Glutamatergic neuron (in vitro differentiated cells): ENCODE results near the gene WWP2. TPM values are rescaled to one million over a fixed set of nuclear protein-coding genes. Genes with fewer than 3 reads are reported as not detected.
"Not testable (repeated sequence)": the region's sequence is repeated elsewhere in the genome, so short reads cannot be mapped to it uniquely, and the experiment has no call there.

Experiments used
- DNase-seq: peaks from one replicate; pipeline ENCODE4 v3.0.0; 2022
- H3K27ac Mint-ChIP-seq: one replicate; pipeline ENCODE4 v1.8.0; 2020; ENCODE audit warnings: mild to moderate bottlenecking, mixed read lengths, inconsistent platforms; ENCODE audit not compliant: unreplicated experiment
- H3K27me3 Mint-ChIP-seq: one replicate; pipeline ENCODE4 v1.8.0; 2020; ENCODE audit warnings: mild to moderate bottlenecking, moderate library complexity, mixed read lengths, inconsistent platforms; ENCODE audit not compliant: unreplicated experiment
- H3K36me3 Mint-ChIP-seq: one replicate; pipeline ENCODE4 v1.8.0; 2020; ENCODE audit warnings: mild to moderate bottlenecking, mixed read lengths, inconsistent platforms; ENCODE audit not compliant: unreplicated experiment
- H3K4me1 Mint-ChIP-seq: one replicate; pipeline ENCODE4 v1.8.0; 2020; ENCODE audit warnings: mild to moderate bottlenecking, low read depth, mixed read lengths, inconsistent platforms; ENCODE audit not compliant: unreplicated experiment
- H3K4me3 Mint-ChIP-seq: one replicate; pipeline ENCODE4 v1.8.0; 2020; ENCODE audit warnings: mild to moderate bottlenecking, mixed read lengths, inconsistent platforms; ENCODE audit not compliant: unreplicated experiment
- H3K9me3 Mint-ChIP-seq: one replicate; pipeline ENCODE4 v1.8.0; 2020; ENCODE audit warnings: mild to moderate bottlenecking, moderate library complexity, mixed read lengths, inconsistent platforms; ENCODE audit not compliant: unreplicated experiment
- total RNA-seq: library from RNA; stranded (reverse); fragmentation: NEBNext Ultra II Directional; extraction: Animal tissue kit (Norgen Biotek cat#: 25700); gene quantifications from one replicate; pipeline ENCODE4 v1.2.1, GENCODE V29; 2021; ENCODE audit not compliant: unreplicated experiment
- TF ChIP-seq, protein P1 (sequence below): fragments of 200-600 bp; sonication (generic); IDR thresholded peaks from one replicate; pipeline ENCODE4 v1.5.0; 2021; ENCODE audit not compliant: partially characterized antibody, unreplicated experiment

Gene WWP2
- total RNA-seq, 1 donor from 2014 or later, result 46.8 TPM

DNA sequence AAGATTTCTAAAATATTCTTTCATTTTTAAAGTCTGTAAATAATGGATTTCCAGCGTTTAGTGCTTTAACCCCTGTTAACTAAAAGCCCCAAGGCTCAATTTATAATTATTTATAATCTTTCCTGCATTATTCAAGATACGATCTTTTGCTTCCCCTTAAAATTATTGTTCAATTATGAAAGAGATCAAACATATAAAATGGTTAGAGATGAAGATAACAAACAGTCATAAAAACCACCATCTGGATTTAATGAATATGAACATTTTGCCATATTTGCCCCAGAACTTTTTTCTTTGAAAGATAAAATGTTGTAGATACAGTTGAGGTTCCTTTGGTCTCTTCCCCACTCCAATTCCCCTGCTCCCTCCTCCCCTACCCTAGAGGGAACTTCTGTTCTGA, 17.6 kb downstream of the WWP2 start:
- DNase-seq, result no peak
- Mint-ChIP-seq H3K27ac (no peak overlapping the region), H3K4me3 (no peak overlapping the region), H3K27me3 (no peaks in the 10 kb centered on the region), H3K9me3 (peaks cover 2% of the 10 kb centered on the region), H3K4me1 (no peaks in the 10 kb centered on the region), H3K36me3 (no peaks in the 10 kb centered on the region)
- TF ChIP-seq, protein P1, sequence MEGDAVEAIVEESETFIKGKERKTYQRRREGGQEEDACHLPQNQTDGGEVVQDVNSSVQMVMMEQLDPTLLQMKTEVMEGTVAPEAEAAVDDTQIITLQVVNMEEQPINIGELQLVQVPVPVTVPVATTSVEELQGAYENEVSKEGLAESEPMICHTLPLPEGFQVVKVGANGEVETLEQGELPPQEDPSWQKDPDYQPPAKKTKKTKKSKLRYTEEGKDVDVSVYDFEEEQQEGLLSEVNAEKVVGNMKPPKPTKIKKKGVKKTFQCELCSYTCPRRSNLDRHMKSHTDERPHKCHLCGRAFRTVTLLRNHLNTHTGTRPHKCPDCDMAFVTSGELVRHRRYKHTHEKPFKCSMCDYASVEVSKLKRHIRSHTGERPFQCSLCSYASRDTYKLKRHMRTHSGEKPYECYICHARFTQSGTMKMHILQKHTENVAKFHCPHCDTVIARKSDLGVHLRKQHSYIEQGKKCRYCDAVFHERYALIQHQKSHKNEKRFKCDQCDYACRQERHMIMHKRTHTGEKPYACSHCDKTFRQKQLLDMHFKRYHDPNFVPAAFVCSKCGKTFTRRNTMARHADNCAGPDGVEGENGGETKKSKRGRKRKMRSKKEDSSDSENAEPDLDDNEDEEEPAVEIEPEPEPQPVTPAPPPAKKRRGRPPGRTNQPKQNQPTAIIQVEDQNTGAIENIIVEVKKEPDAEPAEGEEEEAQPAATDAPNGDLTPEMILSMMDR, result no peak

DNA sequence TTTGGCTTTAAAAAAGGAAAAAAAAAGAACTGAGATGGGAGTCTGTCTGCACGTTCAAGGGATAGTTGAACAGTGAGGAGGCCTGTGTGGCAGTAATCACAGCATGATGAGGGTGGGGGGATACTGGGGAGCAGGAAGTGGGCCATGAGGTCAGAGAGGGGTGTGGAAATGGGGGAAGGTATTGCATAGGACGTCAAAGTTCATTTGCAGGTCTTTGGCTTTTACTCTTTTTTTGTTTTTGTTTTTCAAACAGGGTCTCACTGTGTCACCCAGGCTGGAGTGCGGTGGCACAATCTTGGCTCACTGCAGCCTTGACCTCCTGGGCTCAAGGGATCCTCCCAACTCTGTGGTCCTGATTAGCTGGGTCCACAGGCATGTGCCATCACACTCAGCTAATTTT, 19.0 kb downstream of the WWP2 start:
- Mint-ChIP-seq H3K27ac (no peak overlapping the region), H3K4me3 (no peak overlapping the region), H3K9me3 (no peaks in the 10 kb centered on the region), H3K27me3 (no peaks in the 10 kb centered on the region), H3K4me1 (no peaks in the 10 kb centered on the region), H3K36me3 (no peaks in the 10 kb centered on the region)
- no peak for DNase-seq
- TF ChIP-seq, protein P1, result no peak

- Mint-ChIP-seq H3K27me3 (peaks cover 6% of the 10 kb centered on the region), H3K4me1 (no peaks in the 10 kb centered on the region), H3K36me3 (peaks cover 10% of the 10 kb centered on the region)
Observed at GRCh38 chr16:69784586-69784985, 22.5 kb downstream of the WWP2 start.

GRCh38 chr16:69787883-69788282, 25.8 kb downstream of the WWP2 start:
- Mint-ChIP-seq H3K27me3 (peaks cover 6% of the 10 kb centered on the region), H3K27ac (no peak overlapping the region), H3K9me3 (peaks cover 1% of the 10 kb centered on the region), H3K4me3 (no peak overlapping the region), H3K4me1 (no peaks in the 10 kb centered on the region), H3K36me3 (peaks cover 10% of the 10 kb centered on the region)
- DNase-seq, result no peak
- TF ChIP-seq, protein P1, result no peak

More at GRCh38 chr16:69784586-69784985, 22.5 kb downstream of the WWP2 start:
- DNase-seq, result no peak
- Mint-ChIP-seq H3K4me3 (no peak overlapping the region), H3K27ac (no peak overlapping the region), H3K9me3 (peaks cover 1% of the 10 kb centered on the region)
- TF ChIP-seq, protein P1, result no peak

- H3K27ac Mint-ChIP-seq, H3K36me3 Mint-ChIP-seq, H3K4me1 Mint-ChIP-seq, H3K27me3 Mint-ChIP-seq, DNase-seq, H3K9me3 Mint-ChIP-seq, H3K4me3 Mint-ChIP-seq: not testable (repeated sequence)
Observed at GRCh38 chr16:69791391-69791847, 29.3 kb downstream of the WWP2 start.

DNA sequence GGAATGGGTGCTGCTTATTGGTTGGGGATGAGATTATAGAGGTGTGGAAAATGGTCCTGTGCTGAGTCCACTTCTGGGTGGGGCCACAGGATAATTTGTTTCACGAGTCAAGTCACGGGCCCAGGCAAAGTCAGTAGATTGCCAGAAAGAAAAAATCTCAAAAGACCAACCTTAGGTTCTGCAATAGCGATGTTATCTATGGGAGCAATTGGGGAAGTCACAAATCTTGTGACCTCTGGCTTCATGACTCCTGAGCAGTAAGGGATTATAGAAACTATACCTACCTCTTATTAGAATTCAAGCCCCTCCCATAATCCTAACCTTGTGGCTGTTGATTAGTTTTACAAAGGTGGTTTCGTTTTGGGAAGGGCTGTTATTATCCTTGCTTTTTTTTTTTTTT, 31.4 kb downstream of the WWP2 start:
- H3K4me3 Mint-ChIP-seq, result no peak overlapping the region
- H3K9me3 Mint-ChIP-seq, result peaks cover 1% of the 10 kb centered on the region
- peaks cover 3% of the 10 kb centered on the region for H3K27me3 Mint-ChIP-seq
- TF ChIP-seq, protein P1, result no peak
- H3K36me3 Mint-ChIP-seq, result peaks cover 2% of the 10 kb centered on the region
- H3K4me1 Mint-ChIP-seq, result peaks cover 15% of the 10 kb centered on the region
- DNase-seq, result no peak
- peak overlapping the region; percentile 11 for H3K27ac Mint-ChIP-seq
